GM19328 (cell line): ENCODE measurements around the gene CDH11.
A peak's percentile ranks its signal among the peaks of the same experiment; 100 is the strongest.

Experiments
- ATAC-seq: cut with Tn5 transposase; IDR thresholded peaks from one replicate; pipeline ENCODE4 v1.9.1; 2021; ENCODE audit warnings: mild to moderate bottlenecking, moderate library complexity; ENCODE audit not compliant: unreplicated experiment

The CDH11 gene

DNA sequence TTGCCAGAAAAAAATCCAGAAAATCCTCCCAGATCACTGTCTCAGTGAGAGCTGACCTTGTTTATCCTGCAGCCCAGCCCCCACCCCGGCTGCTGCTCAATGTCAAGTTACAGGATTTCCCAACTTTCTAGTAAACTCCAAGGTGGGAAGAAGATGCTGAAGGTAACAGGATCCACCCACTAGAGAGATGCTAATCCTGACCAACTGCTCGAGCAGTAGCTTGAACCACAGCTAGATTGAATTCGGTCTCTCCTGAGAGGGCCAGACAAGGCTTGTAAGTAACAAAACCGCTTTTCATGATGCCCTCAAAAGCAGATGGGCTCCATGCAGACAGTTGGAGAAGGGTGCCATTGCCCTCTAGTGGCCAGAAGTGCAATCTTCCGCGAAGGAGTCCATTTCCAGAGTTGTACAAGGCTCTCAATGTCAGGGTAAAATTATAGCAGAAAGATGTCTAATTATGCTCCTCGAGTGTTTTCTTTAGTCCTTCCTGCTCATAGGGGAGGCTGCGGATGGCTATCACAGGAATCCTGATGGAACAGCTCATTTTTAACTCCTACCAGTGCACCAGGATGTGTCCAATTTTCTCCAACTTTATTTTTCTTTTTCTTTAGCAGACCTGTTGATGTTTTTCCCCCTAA is 3.9 kb downstream of the CDH11 start:
- ATAC-seq = peak; percentile 83

GRCh38 chr16:65116818-65117430 is 4.9 kb downstream of the CDH11 start:
- ATAC-seq = no peak

- ATAC-seq = no peak
Measured at GRCh38 chr16:65116216-65116615, 5.6 kb downstream of the CDH11 start.

DNA sequence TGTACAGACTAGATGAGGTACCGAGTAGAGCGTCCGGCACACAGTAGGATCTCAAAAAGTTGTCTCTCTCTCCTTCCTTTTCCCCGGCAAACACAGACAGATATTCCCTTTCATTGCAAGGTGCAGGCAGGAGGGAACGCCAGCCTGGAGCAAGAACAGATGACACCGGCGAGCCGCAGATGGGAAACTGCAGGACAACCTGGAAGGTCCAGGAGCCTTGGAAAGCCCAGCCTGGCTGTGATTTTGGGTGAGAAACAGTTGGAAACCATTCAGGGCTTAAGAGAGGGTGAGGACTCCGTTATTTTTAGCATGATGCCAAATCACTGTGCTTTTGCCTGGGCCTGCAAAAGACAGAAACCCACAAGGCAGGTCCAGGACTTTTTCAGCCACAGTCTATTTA is 7.3 kb downstream of the CDH11 start:
- ATAC-seq = no peak

- no peak for ATAC-seq
Measured at GRCh38 chr16:65113441-65113840, 8.4 kb downstream of the CDH11 start.

- ATAC-seq = no peak
Measured at GRCh38 chr16:65111306-65111705, 10.6 kb downstream of the CDH11 start.

DNA sequence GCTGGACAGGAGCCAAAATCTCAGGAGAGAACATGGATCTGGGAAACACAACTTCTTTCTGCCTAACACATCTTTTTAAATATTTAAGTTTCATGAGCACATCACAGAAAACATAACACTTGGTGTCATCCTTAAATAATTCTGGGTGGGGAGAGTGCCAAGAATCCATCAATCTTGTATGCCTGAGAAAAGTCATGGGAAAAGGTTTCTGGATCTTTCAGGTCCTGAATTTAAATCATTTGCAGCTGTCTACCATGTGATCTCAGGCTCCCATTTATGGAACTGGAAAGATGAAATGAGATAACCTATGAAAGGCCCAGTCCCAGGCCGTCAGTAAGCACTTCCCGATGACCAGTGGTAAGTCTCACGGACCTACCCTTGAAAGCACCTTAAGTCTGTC is 15.1 kb downstream of the CDH11 start:
- ATAC-seq = no peak

GRCh38 chr16:65105171-65105570 is 16.7 kb downstream of the CDH11 start:
- no peak for ATAC-seq

DNA sequence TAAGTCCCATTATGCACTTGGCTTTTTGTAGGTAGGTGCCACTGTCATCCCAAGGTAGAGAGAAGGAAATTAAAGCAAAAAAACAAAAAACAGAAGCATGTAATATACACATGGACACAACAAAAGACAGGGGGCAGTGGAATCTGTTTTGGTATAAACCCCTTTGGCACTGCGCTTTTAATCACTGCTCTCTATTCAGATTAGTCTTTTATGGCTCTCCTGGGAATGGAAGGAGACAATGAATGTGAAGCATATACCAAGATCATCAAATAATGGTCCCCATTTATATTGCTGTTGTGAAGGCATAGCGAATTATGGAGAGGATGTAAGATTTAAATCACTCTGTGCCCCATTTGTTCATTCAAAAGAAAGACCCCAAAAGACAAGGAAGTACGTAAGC is 17.4 kb downstream of the CDH11 start:
- ATAC-seq = no peak

GRCh38 chr16:65102326-65102725 is 19.5 kb downstream of the CDH11 start:
- ATAC-seq = no peak

DNA sequence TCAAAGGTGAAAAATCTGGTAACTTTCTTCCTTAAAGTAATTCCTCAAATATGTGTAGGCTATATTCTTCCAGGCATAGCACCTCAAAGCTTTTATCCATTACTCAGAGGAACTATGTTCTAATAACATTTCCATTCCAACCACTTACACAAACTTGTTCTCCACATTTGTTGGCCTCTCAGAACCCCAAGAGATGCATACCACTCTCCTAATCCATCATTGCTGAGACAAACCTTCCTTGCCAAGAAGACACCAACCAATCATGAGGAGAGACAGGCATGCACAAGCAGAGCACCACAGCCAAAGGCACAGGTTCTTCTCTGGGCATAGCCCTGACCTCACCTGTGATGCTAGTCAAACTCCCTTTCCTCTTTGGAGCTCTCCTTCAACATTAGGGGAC is 20.9 kb downstream of the CDH11 start:
- no peak for ATAC-seq

DNA sequence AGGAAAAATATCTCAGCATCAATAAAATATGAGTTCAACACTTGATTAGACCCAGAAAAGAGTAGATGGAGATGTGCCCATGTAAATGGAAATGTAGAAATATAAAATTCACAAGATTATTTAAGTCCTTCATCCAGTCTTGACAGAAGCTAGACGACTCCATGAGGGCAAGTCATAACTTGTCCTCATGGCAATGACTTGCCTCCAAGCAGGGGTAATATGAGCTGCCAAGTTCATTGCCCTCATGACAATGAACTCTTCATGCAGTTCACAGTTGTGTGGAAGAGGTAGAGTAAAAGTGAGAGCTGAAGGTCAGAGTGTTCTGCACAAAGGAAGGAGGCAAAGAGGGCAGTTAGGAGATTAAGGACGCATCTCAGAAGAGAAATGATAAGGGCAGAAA is 22.3 kb downstream of the CDH11 start:
- no peak for ATAC-seq

- no peak for ATAC-seq
Measured at GRCh38 chr16:65098916-65099315, 22.9 kb downstream of the CDH11 start.

DNA sequence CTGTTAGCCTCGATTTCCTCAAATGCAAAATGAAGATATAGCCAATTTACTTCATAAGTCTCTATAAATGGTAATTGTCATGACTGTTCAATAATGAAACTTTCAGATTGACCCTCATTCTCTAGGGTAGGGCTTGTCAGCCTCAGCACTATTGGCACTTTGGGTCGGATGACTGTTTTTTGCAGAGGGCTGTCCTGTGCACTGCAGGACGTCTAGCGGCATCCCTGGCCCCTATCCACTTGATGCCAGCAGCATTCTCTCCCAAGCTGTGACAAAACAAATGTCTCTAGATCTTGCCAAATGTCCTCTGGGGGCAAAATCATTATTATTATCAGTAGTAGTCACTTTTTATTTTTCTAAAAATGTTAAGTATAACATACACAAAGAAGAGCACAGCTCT is 24.6 kb downstream of the CDH11 start:
- no peak for ATAC-seq

DNA sequence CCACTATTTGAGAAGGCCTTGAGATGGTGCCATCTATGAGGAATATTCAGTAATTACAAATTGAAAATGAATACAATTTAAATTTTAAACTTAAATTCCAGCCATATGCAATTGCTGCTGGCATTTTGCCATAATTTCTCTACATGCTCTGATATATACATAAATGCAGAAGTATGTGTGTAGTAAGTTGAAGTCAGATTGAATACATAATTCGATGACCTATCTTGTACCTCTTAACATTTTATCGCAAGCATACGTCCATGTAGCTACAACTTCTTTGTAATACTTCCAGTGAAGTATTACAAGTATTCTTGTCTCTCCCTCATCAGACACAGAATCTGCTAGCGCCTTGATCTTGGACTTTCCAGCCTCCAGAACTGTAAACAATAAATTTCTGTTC is 26.0 kb downstream of the CDH11 start:
- ATAC-seq = no peak

DNA sequence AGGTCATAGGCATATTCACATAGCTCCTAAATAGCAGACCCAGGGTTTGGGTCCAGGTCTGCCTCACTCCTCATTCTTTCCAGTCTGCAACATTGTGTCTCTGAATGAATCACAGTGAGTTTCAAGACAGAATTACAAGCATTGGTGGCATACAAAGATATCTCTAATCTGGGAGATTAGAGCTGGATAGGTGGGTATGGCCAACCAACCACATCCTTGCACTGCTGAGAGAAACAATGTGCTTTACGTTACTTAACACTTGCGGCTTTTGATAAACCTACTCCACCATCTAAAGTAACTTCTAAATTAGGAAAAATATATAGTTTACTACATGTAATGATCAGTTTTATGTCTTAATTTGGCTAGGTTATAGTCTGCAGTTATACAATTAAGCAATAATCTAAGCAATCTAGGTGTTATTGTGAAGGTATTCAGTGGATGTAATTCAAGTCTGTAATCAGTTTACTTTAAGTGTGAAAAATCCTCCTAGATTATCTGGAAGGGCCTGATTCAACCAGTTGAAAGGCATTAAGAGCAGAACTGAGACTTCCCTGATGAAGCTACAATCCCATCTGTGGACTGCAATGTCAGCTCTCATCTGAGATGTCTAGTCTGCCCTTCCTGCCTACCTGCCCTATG is 26.7 kb downstream of the CDH11 start:
- ATAC-seq = no peak

DNA sequence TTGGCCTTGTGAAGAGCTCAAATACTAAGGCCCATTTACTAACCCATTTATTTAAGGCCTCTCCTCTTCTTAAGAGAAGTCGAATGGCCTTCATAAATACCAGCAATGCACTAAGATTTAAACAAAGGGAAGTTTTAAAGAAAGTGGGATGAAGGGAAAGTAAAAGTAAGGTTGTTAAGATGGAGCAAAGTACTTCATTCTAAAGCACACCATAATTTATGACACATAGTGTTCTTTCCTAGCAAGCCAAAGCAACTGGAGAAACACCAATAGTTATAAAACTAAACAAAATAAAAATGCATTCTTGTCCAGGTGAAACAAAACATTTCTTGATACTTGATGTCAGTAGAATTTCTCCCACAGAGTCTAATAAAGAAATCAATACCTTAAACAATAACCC is 27.9 kb downstream of the CDH11 start:
- no peak for ATAC-seq

- no peak for ATAC-seq
Measured at GRCh38 chr16:65083164-65083857, 38.6 kb downstream of the CDH11 start.

GRCh38 chr16:65079549-65079948 is 42.3 kb downstream of the CDH11 start:
- no peak for ATAC-seq

DNA sequence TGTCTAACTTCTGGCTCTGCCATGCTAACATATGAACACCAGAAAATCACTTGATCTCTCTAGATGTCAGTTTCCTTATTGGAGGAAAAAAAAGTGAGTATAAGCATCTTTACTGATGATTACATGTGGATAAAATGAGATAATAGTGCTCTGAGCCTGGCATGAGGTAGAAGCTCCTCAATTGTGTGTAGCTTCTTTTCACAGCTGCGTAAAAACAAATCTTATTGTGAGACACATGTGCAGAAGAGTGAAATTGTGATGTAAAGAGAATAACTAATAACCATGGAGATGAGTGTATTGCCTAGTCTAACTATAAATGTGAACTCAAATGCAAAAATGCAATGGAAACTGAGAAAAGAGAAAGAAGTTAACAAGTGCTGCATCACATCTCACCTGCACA is 44.7 kb downstream of the CDH11 start:
- no peak for ATAC-seq

DNA sequence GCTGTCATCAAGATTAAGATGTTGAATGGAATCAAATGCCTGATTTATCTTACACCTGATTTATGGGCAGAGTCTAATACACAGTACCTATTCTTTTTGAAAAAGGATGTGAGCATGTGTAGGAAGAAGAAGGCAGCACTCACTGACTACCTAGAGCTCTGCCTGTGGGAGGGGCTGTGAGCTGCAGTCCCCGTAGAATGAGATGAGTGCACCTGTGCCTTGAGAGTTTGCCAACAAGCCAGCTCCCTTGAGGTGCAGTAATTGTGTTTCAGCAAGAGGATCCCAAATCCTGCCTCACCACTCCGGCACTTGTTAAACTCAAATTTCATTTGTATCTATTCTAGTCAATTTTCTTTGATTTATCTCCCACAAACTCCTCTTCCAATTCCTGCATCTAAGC is 46.0 kb downstream of the CDH11 start:
- no peak for ATAC-seq
